PC-3 (cell line): ENCODE measurements around the gene GRID2IP.

Experiments
- CTCF ChIP-seq: fragments of 300-600 bp; sonication (generic); conservative IDR thresholded peaks from 2 replicates; pipeline ENCODE4 v1.5.1; 2017; ENCODE audit warnings: antibody characterized with exemption, low read depth, mild to moderate bottlenecking, low read length
- EZH2 ChIP-seq: fragments of 300-600 bp; sonication (generic); IDR thresholded peaks from one replicate; pipeline ENCODE4 v1.6.1; 2017; ENCODE audit warnings: antibody characterized with exemption, mild to moderate bottlenecking, low read length; ENCODE audit not compliant: unreplicated experiment

- TF ChIP-seq EZH2 (no peak), CTCF (no peak)
Measured at GRCh38 chr7:6504996-6505395, 46.3 kb downstream of the GRID2IP start.
